K562 (cell line): ENCODE results near the gene PRELID1. TPM values are rescaled to one million over a fixed set of nuclear protein-coding genes. Genes with fewer than 3 reads are reported as not detected.

ENCODE experiments used
- ATF1 ChIP-seq, 2 experiments: fragments of 450-650 bp in 1 of 2; IDR thresholded peaks; 2 replicates each; pipeline ENCODE4 v1.6.1; 2016; ENCODE audit warnings: missing compliant biosample characterization in 1 of 2, missing genetic modification characterization in 1 of 2
- BRF1 ChIP-seq: IDR thresholded peaks from 3 replicates; pipeline ENCODE4 v1.6.1; 2011; ENCODE audit warnings: borderline replicate concordance, mild to moderate bottlenecking; ENCODE audit not compliant: insufficient read length; ENCODE audit errors: extremely low read depth
- CCNT2 ChIP-seq: IDR thresholded peaks from 2 replicates; pipeline ENCODE4 v1.6.1; 2011; ENCODE audit warnings: borderline replicate concordance, low read depth, mild to moderate bottlenecking, moderate library complexity, mixed read lengths, low read length; ENCODE audit not compliant: insufficient read length; ENCODE audit errors: extremely low read depth
- CHD2 ChIP-seq: IDR thresholded peaks from 2 replicates; pipeline ENCODE4 v1.6.1; 2011; ENCODE audit warnings: low read depth, low read length
- CREB1 ChIP-seq, 2 experiments: sonication (generic) in 1 of 2; formaldehyde crosslinking in 1 of 2; IDR thresholded peaks; 2 replicates each; pipeline versions ENCODE4 v1.6.1 to v1.8.0; 2012 to 2022; ENCODE audit warnings: inconsistent platforms in 1 of 2, mild to moderate bottlenecking in 1 of 2, missing genetic modification reagents in 1 of 2, moderate library complexity in 1 of 2
- NUFIP1 ChIP-seq: fragments of 450-650 bp; IDR thresholded peaks from 2 replicates; pipeline ENCODE4 v1.6.1; 2018; ENCODE audit not compliant: partially characterized antibody
- PCBP1 ChIP-seq: fragments of 200-400 bp; formaldehyde crosslinking; IDR thresholded peaks from 2 replicates; pipeline ENCODE4 v1.6.1; 2018; ENCODE audit warnings: mild to moderate bottlenecking, low read depth, low read length; ENCODE audit not compliant: poor library complexity, severe bottlenecking
- POLR2B ChIP-seq: fragments of 450-650 bp; IDR thresholded peaks from 2 replicates; pipeline ENCODE4 v1.6.1; 2018; ENCODE audit warnings: low read depth; ENCODE audit not compliant: partially characterized antibody
- POLR2G ChIP-seq: fragments of 200-400 bp; formaldehyde crosslinking; IDR thresholded peaks from 2 replicates; pipeline ENCODE4 v1.6.1; 2017; ENCODE audit warnings: low read depth, mild to moderate bottlenecking, antibody characterized with exemption, low read length, moderate library complexity
- RBM15 ChIP-seq: fragments of 200-400 bp; formaldehyde crosslinking; IDR thresholded peaks from 2 replicates; pipeline ENCODE4 v1.6.1; 2018; ENCODE audit warnings: mild to moderate bottlenecking, low read length, moderate library complexity; ENCODE audit not compliant: insufficient read depth
- RBM25 ChIP-seq: fragments of 200-400 bp; formaldehyde crosslinking; IDR thresholded peaks from 2 replicates; pipeline ENCODE4 v1.6.1; 2018; ENCODE audit warnings: low read length, low read depth, moderate library complexity; ENCODE audit not compliant: severe bottlenecking
- RFX5 ChIP-seq: IDR thresholded peaks from 2 replicates; pipeline ENCODE4 v1.6.1; 2011; ENCODE audit warnings: low read depth, mild to moderate bottlenecking, improper control_type of control experiment, low read length
- SIN3B ChIP-seq: fragments of 450-650 bp; IDR thresholded peaks from 2 replicates; pipeline ENCODE4 v1.6.1; 2017; ENCODE audit warnings: low read depth, mild to moderate bottlenecking, moderate library complexity
- SIRT6 ChIP-seq: IDR thresholded peaks from one replicate; pipeline ENCODE4 v1.6.1; 2012; ENCODE audit warnings: low read depth, mild to moderate bottlenecking, control low read depth, inconsistent platforms, low read length, moderate library complexity
- SMAD4 ChIP-seq: fragments of 250-450 bp; sonication (Bioruptor Pico); conservative IDR thresholded peaks from 2 replicates; pipeline ENCODE4 v1.8.0; 2021; ENCODE audit warnings: inconsistent platforms, mild to moderate bottlenecking, moderate library complexity
- ZEB2 ChIP-seq: fragments of 450-650 bp; IDR thresholded peaks from 2 replicates; pipeline ENCODE4 v1.6.1; 2016
- ZNF140 ChIP-seq: fragments of 250-450 bp; sonication (Bioruptor Pico); IDR thresholded peaks from 2 replicates; pipeline ENCODE4 v1.8.0; 2021; ENCODE audit warnings: moderate library complexity, mild to moderate bottlenecking, inconsistent platforms
- ZNF224 ChIP-seq: sonication (generic); formaldehyde crosslinking; IDR thresholded peaks from 2 replicates; pipeline ENCODE4 v1.8.0; 2022; ENCODE audit warnings: mild to moderate bottlenecking, missing genetic modification reagents
- ZNF436 ChIP-seq: fragments of 250-450, 450-650 bp; sonication (Bioruptor Pico); formaldehyde crosslinking; IDR thresholded peaks from 2 replicates; pipeline ENCODE4 v1.7.0; 2020; ENCODE audit warnings: mild to moderate bottlenecking
- polyA plus RNA-seq, 8 experiments: library from polyadenylated mRNA; depleted of rRNA in 4 of 8; stranded (reverse) in 5 of 8; unstranded in 3 of 8; fragments of >200 nt; fragmentation: Nextera tagmentation in 2 of 8; fragmentation: Illumina TruSeq in 1 of 8; extraction: Ambion mirVana in 2 of 8; extraction: Trizol in 1 of 8; gene quantifications; 2 replicates each; pipeline versions ENCODE4 v1.2.1 to v1.2.3, GENCODE V29; 2011 to 2014; ENCODE audit warnings: inconsistent platforms in 1 of 8, missing spikeins in 1 of 8
- total RNA-seq, 7 experiments: library from RNA; depleted of rRNA in 6 of 7; stranded (reverse); fragments of >200 nt in 6 of 7; fragmentation: Illumina TruSeq in 2 of 7; extraction: Trizol in 2 of 7; gene quantifications; 2 replicates each; pipeline versions ENCODE4 v1.2.1 to v1.2.3, GENCODE V29; 2011 to 2021; ENCODE audit warnings: low replicate concordance in 1 of 7
- TF ChIP-seq, protein P1 (sequence below): fragments of 250-450 bp; sonication (Bioruptor Pico); IDR thresholded peaks from 2 replicates; pipeline ENCODE4 v1.4.0; 2020; ENCODE audit warnings: mild to moderate bottlenecking
- TF ChIP-seq, protein P2 (sequence below): sonication (generic); formaldehyde crosslinking; IDR thresholded peaks from 2 replicates; pipeline ENCODE4 v1.8.1; 2023; ENCODE audit warnings: mild to moderate bottlenecking, missing genetic modification reagents
- TF ChIP-seq, protein P3 (sequence below): sonication (generic); formaldehyde crosslinking; IDR thresholded peaks from 2 replicates; pipeline ENCODE4 v1.8.1; 2023; ENCODE audit warnings: mild to moderate bottlenecking, missing genetic modification reagents, moderate library complexity

The PRELID1 gene
- total and polyA plus RNA-seq, 9 of the 15 experiments (the other 6 are each of a cell fraction or from before 2014, with no cell fraction given) = 40.1 to 484 (median 340) TPM

DNA sequence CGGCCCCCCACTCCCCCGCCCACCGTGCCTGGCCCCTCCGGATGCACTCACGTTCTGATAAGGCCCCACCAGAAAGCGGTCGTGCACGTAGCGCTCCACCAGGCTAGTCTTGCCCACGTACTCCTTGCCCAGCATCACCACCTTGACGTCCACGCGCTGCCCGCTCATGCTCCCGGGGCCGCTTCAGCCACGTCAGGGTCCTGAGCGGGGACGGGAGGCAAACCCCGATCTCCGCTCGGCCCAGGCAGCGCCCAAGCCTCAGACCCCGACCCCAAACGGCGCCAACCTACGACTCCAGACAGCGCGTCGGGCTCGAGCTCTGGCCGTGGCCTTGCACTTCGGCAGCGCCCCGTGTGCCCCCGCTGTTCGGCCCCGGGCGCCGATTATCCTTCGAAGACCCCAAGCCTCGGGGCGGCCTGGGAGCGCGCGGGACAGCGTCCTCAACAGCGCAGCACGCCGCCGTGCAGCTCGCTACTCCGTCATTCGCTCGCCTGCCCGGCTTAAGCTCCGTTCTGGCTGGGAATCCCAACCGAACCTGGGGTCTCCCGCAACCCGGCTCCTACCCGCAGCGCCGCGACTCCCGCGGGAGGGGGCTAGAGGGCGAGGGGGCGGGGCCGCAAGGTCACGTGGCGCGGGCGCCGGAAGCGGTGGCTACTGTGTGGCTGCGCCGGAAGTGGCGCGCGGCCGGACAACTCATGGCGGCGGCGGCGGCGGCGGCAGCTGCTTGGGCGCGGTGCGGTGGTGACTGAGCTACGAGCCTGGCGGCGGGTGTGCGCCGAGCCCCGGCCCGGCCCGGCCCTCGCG, at the start of gene PRELID1, which contains the start of gene RAB24 (continued):
- no peak for TF ChIP-seq RBM25
- TF ChIP-seq, protein P1, sequence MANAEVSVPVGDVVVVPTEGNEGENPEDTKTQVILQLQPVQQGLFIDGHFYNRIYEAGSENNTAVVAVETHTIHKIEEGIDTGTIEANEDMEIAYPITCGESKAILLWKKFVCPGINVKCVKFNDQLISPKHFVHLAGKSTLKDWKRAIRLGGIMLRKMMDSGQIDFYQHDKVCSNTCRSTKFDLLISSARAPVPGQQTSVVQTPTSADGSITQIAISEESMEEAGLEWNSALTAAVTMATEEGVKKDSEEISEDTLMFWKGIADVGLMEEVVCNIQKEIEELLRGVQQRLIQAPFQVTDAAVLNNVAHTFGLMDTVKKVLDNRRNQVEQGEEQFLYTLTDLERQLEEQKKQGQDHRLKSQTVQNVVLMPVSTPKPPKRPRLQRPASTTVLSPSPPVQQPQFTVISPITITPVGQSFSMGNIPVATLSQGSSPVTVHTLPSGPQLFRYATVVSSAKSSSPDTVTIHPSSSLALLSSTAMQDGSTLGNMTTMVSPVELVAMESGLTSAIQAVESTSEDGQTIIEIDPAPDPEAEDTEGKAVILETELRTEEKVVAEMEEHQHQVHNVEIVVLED (CRISPR knock-in tag) = peak; percentile 7
- TF ChIP-seq CREB1 (IDR thresholded peaks at IDR 0.05) = peak; percentile 85
- TF ChIP-seq CREB1 (CRISPR knock-in tag; IDR thresholded peaks at IDR 0.05) = peak; percentile 70; the same call in 1 of the 2 replicates
- no peak for TF ChIP-seq RFX5
- TF ChIP-seq, protein P2, sequence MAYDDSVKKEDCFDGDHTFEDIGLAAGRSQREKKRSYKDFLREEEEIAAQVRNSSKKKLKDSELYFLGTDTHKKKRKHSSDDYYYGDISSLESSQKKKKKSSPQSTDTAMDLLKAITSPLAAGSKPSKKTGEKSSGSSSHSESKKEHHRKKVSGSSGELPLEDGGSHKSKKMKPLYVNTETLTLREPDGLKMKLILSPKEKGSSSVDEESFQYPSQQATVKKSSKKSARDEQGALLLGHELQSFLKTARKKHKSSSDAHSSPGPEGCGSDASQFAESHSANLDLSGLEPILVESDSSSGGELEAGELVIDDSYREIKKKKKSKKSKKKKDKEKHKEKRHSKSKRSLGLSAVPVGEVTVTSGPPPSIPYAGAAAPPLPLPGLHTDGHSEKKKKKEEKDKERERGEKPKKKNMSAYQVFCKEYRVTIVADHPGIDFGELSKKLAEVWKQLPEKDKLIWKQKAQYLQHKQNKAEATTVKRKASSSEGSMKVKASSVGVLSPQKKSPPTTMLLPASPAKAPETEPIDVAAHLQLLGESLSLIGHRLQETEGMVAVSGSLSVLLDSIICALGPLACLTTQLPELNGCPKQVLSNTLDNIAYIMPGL (CRISPR knock-in tag) = peak; percentile 93
- TF ChIP-seq SIN3B = peak; percentile 98
- peak; percentile 28 for TF ChIP-seq CCNT2
- TF ChIP-seq ZNF436 (CRISPR knock-in tag) = no peak
- peak; percentile 92 for TF ChIP-seq POLR2G
- no peak; the same call in 1 of the 2 replicates for TF ChIP-seq ATF1 (CRISPR knock-in tag; IDR thresholded peaks at IDR 0.05)
- peak; percentile 80 for TF ChIP-seq ATF1 (tag; IDR thresholded peaks at IDR 0.05)
- no peak for TF ChIP-seq RBM15
- no peak for TF ChIP-seq BRF1
- TF ChIP-seq PCBP1 = peak; percentile 67
- TF ChIP-seq NUFIP1 = no peak
- peak; percentile 28 for TF ChIP-seq POLR2B
- TF ChIP-seq SMAD4 = 0 out of 2 replicates have a peak, but pooled peaks have one; percentile 16
- TF ChIP-seq ZEB2 = no peak
- TF ChIP-seq, protein P3, sequence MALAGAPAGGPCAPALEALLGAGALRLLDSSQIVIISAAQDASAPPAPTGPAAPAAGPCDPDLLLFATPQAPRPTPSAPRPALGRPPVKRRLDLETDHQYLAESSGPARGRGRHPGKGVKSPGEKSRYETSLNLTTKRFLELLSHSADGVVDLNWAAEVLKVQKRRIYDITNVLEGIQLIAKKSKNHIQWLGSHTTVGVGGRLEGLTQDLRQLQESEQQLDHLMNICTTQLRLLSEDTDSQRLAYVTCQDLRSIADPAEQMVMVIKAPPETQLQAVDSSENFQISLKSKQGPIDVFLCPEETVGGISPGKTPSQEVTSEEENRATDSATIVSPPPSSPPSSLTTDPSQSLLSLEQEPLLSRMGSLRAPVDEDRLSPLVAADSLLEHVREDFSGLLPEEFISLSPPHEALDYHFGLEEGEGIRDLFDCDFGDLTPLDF (CRISPR knock-in tag) = peak; percentile 84
- no peak for TF ChIP-seq ZNF140
- TF ChIP-seq ZNF224 (CRISPR knock-in tag) = no peak
- TF ChIP-seq SIRT6 = no peak
- 0 out of 2 replicates have a peak, but pooled peaks have one; percentile 14 for TF ChIP-seq CHD2
